GM19025 (cell line): Measurements from ENCODE around the gene STARD8.
"Not testable (repeated sequence)": the region's sequence is repeated elsewhere in the genome, so short reads cannot be mapped to it uniquely, and the experiment has no call there.

ENCODE experiments used
- ATAC-seq: cut with Tn5 transposase; IDR thresholded peaks from one replicate; pipeline ENCODE4 v1.9.1; 2021; ENCODE audit warnings: mild to moderate bottlenecking, low read depth, moderate library complexity; ENCODE audit not compliant: unreplicated experiment

Gene STARD8

GRCh38 chrX:68688931-68689330 is 41.5 kb downstream of the STARD8 start:
- not testable (repeated sequence) for ATAC-seq

- ATAC-seq, result no peak
Measured at GRCh38 chrX:68690936-68691501, 43.6 kb downstream of the STARD8 start.

- no peak for ATAC-seq
Measured at GRCh38 chrX:68691921-68692320, 44.5 kb downstream of the STARD8 start.

GRCh38 chrX:68692651-68693050 is 45.2 kb downstream of the STARD8 start:
- ATAC-seq, result no peak

GRCh38 chrX:68693481-68694434 is 46.3 kb downstream of the STARD8 start:
- ATAC-seq, result no peak

GRCh38 chrX:68694435-68695205 is 47.2 kb downstream of the STARD8 start:
- peak; percentile 47 for ATAC-seq

- ATAC-seq, result no peak
Measured at GRCh38 chrX:68695206-68695845, 47.9 kb downstream of the STARD8 start.

GRCh38 chrX:68696267-68696990 is 49.0 kb downstream of the STARD8 start:
- ATAC-seq, result no peak

GRCh38 chrX:68697036-68697435 is 49.6 kb downstream of the STARD8 start:
- no peak for ATAC-seq

- no peak for ATAC-seq
Measured at GRCh38 chrX:68697465-68698125, 50.1 kb downstream of the STARD8 start.

GRCh38 chrX:68698942-68699341 is 51.5 kb downstream of the STARD8 start:
- ATAC-seq, result no peak

GRCh38 chrX:68699960-68700746 is 52.7 kb downstream of the STARD8 start:
- no peak for ATAC-seq

- ATAC-seq, result no peak
Measured at GRCh38 chrX:68703369-68703768, 55.9 kb downstream of the STARD8 start.

GRCh38 chrX:68703846-68704245 is 56.4 kb downstream of the STARD8 start:
- ATAC-seq, result no peak

- no peak for ATAC-seq
Measured at GRCh38 chrX:68705986-68706385, 58.5 kb downstream of the STARD8 start.

- no peak for ATAC-seq
Measured at GRCh38 chrX:68708503-68709290, 61.2 kb downstream of the STARD8 start.

GRCh38 chrX:68710870-68711576 is 63.6 kb downstream of the STARD8 start:
- ATAC-seq, result peak; percentile 73
